ENCODE data around the gene VTA1.

GRCh38 chr6:142262231-142262630 lies 115.2 kb downstream of the VTA1 start:
- TF ChIP-seq POLR2AphosphoS5 (IDR thresholded peaks at IDR 0.05), result no peak
- TF ChIP-seq CTCF (IDR thresholded peaks at IDR 0.05), result no peak
- no peak for TF ChIP-seq POLR2A (IDR thresholded peaks at IDR 0.05)
- no peak for TF ChIP-seq EP300 (IDR thresholded peaks at IDR 0.05)
